GM12878 (cell line): ENCODE data around the gene CCDC28B. TPM values are rescaled to one million over a fixed set of nuclear protein-coding genes. Genes with fewer than 3 reads are reported as not detected.

Experiments
- ATAC-seq: fragments of 200-7000 bp; cut with Tn5 transposase; 3 replicates; pipeline ENCODE4 v1.9.1; 2020; ENCODE audit warnings: mild to moderate bottlenecking, moderate library complexity
- BruUV-seq: library from RNA; stranded (reverse); fragments of 400-500 nt; replicated peaks from 2 replicates; lab custom pipeline; 2021; lab: Mats Ljungman, UMichigan
- CTCF ChIA-PET: fragments of 300-600 bp; sonication (Branson Sonifier 250); formaldehyde crosslinking; extraction: SDS; loops from one replicate; lab custom pipeline; 2021; ENCODE audit warnings: inconsistent platforms; lab: Yijun Ruan, JAX
- POLR2A ChIA-PET: fragments of 350-600 bp; formaldehyde crosslinking; extraction: SDS; loops from one replicate; lab custom pipeline; 2021; ENCODE audit warnings: inconsistent platforms; lab: Charles Lee
- RAD21 ChIA-PET: fragments of 300-600 bp; sonication (Branson Sonifier 250); formaldehyde crosslinking; loops from one replicate; lab custom pipeline; 2023; ENCODE audit warnings: antibody characterized with exemption; ENCODE audit not compliant: unreplicated experiment; lab: Charles Lee
- SMC1A ChIA-PET: fragments of 300-600 bp; sonication (Branson Sonifier 250); formaldehyde crosslinking; loops from one replicate; lab custom pipeline; 2023; ENCODE audit not compliant: unreplicated experiment, uncharacterized antibody; lab: Charles Lee
- DNase-seq: peaks from one replicate; pipeline ENCODE4 v3.0.0-alpha.2; 2011; ENCODE audit warnings: low read depth, low spot score
- FAIRE-seq: peaks from 3 replicates; lab custom pipeline; 2011; peaks lifted over from hg19 to GRCh38; lab: Jason Lieb, UNC
- H2AFZ ChIP-seq: 2 replicates; pipeline ENCODE4 v1.6.0; 2011; ENCODE audit warnings: low read depth, low read length, control low read depth; ENCODE audit not compliant: control insufficient read depth
- H3K27ac ChIP-seq: 2 replicates; pipeline ENCODE4 v1.5.1; 2011; ENCODE audit warnings: control low read depth; ENCODE audit not compliant: control insufficient read depth, insufficient read depth
- H3K27me3 ChIP-seq, 2 experiments: replicated peaks in 1 of 2; 2 replicates each; pipeline versions ENCODE4 v1.6.0 to v1.6.1; 2011; ENCODE audit warnings: low read length in 1 of 2; ENCODE audit not compliant: control insufficient read depth in 2 of 2, insufficient read depth in 2 of 2
- H3K36me3 ChIP-seq, 2 experiments: 2 replicates each; pipeline ENCODE4 v1.5.1; 2011; ENCODE audit warnings: low read length in 1 of 2; ENCODE audit not compliant: control insufficient read depth in 2 of 2, insufficient read depth in 2 of 2
- H3K4me1 ChIP-seq: 2 replicates; pipeline ENCODE4 v1.6.1; 2011; ENCODE audit warnings: mild to moderate bottlenecking, low read length, moderate library complexity, mixed read lengths; ENCODE audit not compliant: control insufficient read depth, insufficient read depth
- H3K4me2 ChIP-seq: 2 replicates; pipeline ENCODE4 v1.6.0; 2011; ENCODE audit warnings: control low read depth; ENCODE audit not compliant: control insufficient read depth, insufficient read depth
- H3K4me3 ChIP-seq: fragments of 200-600 bp; sonication (generic); 2 replicates; pipeline ENCODE4 v1.5.1; 2016
- H3K79me2 ChIP-seq: 2 replicates; pipeline ENCODE4 v1.6.0; 2011; ENCODE audit warnings: low read length; ENCODE audit not compliant: control insufficient read depth, insufficient read depth
- H3K9ac ChIP-seq: 2 replicates; pipeline ENCODE4 v1.8.0; 2011; ENCODE audit warnings: low read length, control low read depth, mixed read lengths; ENCODE audit not compliant: control insufficient read depth, insufficient read depth
- H3K9me3 ChIP-seq: replicated peaks from 3 replicates; pipeline ENCODE4 v1.5.1; 2011; ENCODE audit warnings: mild to moderate bottlenecking, low read length; ENCODE audit not compliant: control insufficient read depth, insufficient read depth
- H4K20me1 ChIP-seq: 2 replicates; pipeline ENCODE4 v1.6.0; 2011; ENCODE audit not compliant: control insufficient read depth, insufficient read depth
- CREB1 ChIP-seq: IDR thresholded peaks from 2 replicates; pipeline ENCODE4 v1.6.1; 2012; ENCODE audit warnings: low read depth, mild to moderate bottlenecking, inconsistent platforms
- IKZF1 ChIP-seq: fragments of 450-650 bp; conservative IDR thresholded peaks from 2 replicates; pipeline ENCODE4 v1.6.1; 2017; ENCODE audit warnings: antibody characterized with exemption, mild to moderate bottlenecking
- IKZF2 ChIP-seq, 2 experiments: fragments of 450-650 bp; IDR thresholded peaks; 2 replicates each; pipeline ENCODE4 v1.6.1; 2017; ENCODE audit warnings: mild to moderate bottlenecking in 2 of 2, moderate library complexity in 2 of 2
- LARP7 ChIP-seq: fragments of 450-650 bp; IDR thresholded peaks from 2 replicates; pipeline ENCODE4 v1.6.1; 2017; ENCODE audit warnings: mild to moderate bottlenecking
- MXI1 ChIP-seq: fragments of 150-350 bp; IDR thresholded peaks from 2 replicates; pipeline ENCODE4 v1.6.1; 2011; ENCODE audit warnings: low read depth, mild to moderate bottlenecking, inconsistent platforms, low read length, improper control_type of control experiment
- MYB ChIP-seq: fragments of 150-350 bp; IDR thresholded peaks from 2 replicates; pipeline ENCODE4 v1.6.1; 2014; ENCODE audit warnings: mild to moderate bottlenecking, low read depth, low read length, borderline replicate concordance
- NFXL1 ChIP-seq: fragments of 450-650 bp; IDR thresholded peaks from 2 replicates; pipeline ENCODE4 v1.6.1; 2017; ENCODE audit warnings: antibody characterized with exemption, mild to moderate bottlenecking, borderline replicate concordance
- RAD51 ChIP-seq: fragments of 450-650 bp; IDR thresholded peaks from 2 replicates; pipeline ENCODE4 v1.6.1; 2016; ENCODE audit warnings: moderate library complexity, mild to moderate bottlenecking, inconsistent platforms
- SIN3A ChIP-seq: IDR thresholded peaks from 2 replicates; pipeline ENCODE4 v1.6.1; 2012; ENCODE audit warnings: low read depth, low read length, improper control_type of control experiment
- TCF3 ChIP-seq: IDR thresholded peaks from 2 replicates; pipeline ENCODE4 v1.6.1; 2012; ENCODE audit warnings: low read depth, mild to moderate bottlenecking, low read length, borderline replicate concordance; ENCODE audit not compliant: insufficient read depth
- YBX1 ChIP-seq: fragments of 450-650 bp; IDR thresholded peaks from 2 replicates; pipeline ENCODE4 v1.6.1; 2016; ENCODE audit warnings: antibody characterized with exemption
- WGBS: methylation state at CpG from one replicate; pipeline ENCODE4 v1.1.6; 2016; ENCODE audit warnings: low lambda C conversion rate; ENCODE audit not compliant: insufficient replicate concordance, insufficient coverage; ENCODE audit errors: missing lambda C conversion rate; 5-methylcytosine and 5-hydroxymethylcytosine counted together
- in situ Hi-C: fragments of 300-500 bp; cut with MboI; formaldehyde crosslinking; loops from 9 replicates; pipeline ENCODE4 v1.14.3; 2018; ENCODE audit warnings: mixed read lengths
- intact Hi-C: fragments of 100-400 bp; cut with micrococcal nuclease; formaldehyde crosslinking; loops from one replicate; pipeline ENCODE4 v1.14.2; 2022; ENCODE audit not compliant: unreplicated experiment
- polyA plus RNA-seq, 11 experiments: library from polyadenylated mRNA; depleted of rRNA in 4 of 11; unstranded in 6 of 11; stranded (reverse) in 5 of 11; fragments of >200 nt; fragmentation: Nextera tagmentation in 4 of 11; fragmentation: Illumina TruSeq in 1 of 11; extraction: Ambion mirVana in 4 of 11; extraction: Trizol in 1 of 11; gene quantifications; 1 replicate in 1 of 11; 2 replicates in 10 of 11; pipeline versions ENCODE4 v1.2.1 to v1.2.3, GENCODE V29; 2011 to 2016; ENCODE audit warnings: inconsistent platforms in 2 of 11, missing spikeins in 2 of 11, low read depth in 1 of 11
- total RNA-seq, 4 experiments: library from RNA; depleted of rRNA in 3 of 4; stranded (reverse); fragments of >200 nt in 3 of 4; fragmentation: Illumina TruSeq in 1 of 4; extraction: Trizol in 1 of 4; gene quantifications; 2 replicates each; pipeline versions ENCODE4 v1.2.1 to v1.2.3, GENCODE V29; 2013 to 2021
- TF ChIP-seq, protein P1 (sequence below): fragments of 450-650 bp; conservative IDR thresholded peaks from 2 replicates; pipeline ENCODE4 v1.6.1; 2017; ENCODE audit warnings: mild to moderate bottlenecking, moderate library complexity
- TF ChIP-seq, protein P2 (sequence below): fragments of 450-650 bp; IDR thresholded peaks from 2 replicates; pipeline ENCODE4 v1.6.1; 2018; ENCODE audit warnings: mild to moderate bottlenecking, low read depth, moderate library complexity; ENCODE audit not compliant: partially characterized antibody
- TF ChIP-seq, protein P3 (sequence below): IDR thresholded peaks from 2 replicates; pipeline ENCODE4 v1.6.1; 2011; ENCODE audit warnings: mild to moderate bottlenecking, low read depth, low read length, moderate library complexity; ENCODE audit not compliant: insufficient replicate concordance
- TF ChIP-seq, protein P4 (sequence below): fragments of 450-650 bp; IDR thresholded peaks from 2 replicates; pipeline ENCODE4 v1.6.1; 2014; ENCODE audit warnings: mild to moderate bottlenecking

Gene CCDC28B
- total and polyA plus RNA-seq, 10 of the 15 experiments (the other 5 are each of a cell fraction or from before 2014, with no cell fraction given), result 10.5 to 135 (median 90.6) TPM

DNA sequence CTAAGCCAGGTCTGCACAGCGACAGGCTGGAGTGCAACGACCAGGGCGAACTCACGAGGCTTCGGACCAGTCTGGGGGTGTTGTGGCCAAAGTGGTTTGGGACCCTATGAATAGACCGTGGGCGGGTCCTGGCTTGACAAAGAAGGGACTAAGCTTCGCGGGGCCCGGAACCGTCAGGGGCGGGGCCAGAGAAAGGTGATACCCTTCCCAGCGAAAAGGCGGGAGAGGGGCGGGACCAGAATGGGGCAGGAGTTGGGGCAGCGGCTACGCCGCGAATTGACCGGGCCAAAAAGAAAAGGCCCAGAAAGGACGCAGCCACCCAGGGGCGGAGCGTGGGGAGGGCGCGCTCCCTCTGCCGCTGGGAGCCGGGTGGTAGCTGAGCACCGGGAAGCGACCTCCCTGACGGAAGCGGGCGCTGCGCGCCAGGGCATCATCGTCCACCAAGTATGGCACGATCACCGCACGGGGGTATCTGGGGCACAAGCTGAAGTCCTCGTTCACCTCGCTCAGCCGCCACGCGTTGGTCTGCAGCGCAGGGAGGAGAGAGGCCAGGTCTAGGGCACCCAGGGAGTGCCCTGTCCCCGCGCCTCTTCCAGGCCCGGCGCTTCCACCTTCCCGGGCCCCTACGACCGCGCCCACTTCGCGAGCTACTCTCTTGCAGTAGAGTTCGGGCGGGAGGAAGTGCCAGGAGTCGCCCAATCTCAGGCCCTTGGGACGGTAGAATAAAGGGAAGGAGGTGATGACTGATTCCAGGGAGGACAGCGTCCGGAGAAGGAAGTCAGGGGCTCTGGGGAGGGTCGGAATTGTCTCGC lies 40.0 kb downstream of the CCDC28B start:
- Histone ChIP-seq H3K36me3 (no peaks in the 10 kb centered on the region), H3K27ac (peak overlapping the region; percentile 13; the same call in 1 of the 2 replicates), H3K9ac (peak overlapping the region; percentile 58), H3K27me3 (no peaks in the 10 kb centered on the region), H3K4me3 (peak overlapping the region; percentile 72), H2AFZ (peak overlapping the region; percentile 89), H3K79me2 (no peaks in the 10 kb centered on the region), H4K20me1 (no peaks in the 10 kb centered on the region), H3K4me2 (peak overlapping the region; percentile 84), H3K4me1 (peaks cover 21% of the 10 kb centered on the region), H3K9me3 (no peaks in the 10 kb centered on the region)
- in situ Hi-C loops, result no loop called here
- DNase-seq (no peak), ATAC-seq (peak; percentile 81), FAIRE-seq (no peak)
- POLR2A ChIA-PET, result interaction anchor here (0.6 to 2.0 kb wide), 13 partner anchors 10 to 438 kb away, joined by 3 to 6 read pairs (median 3); partner anchors contain the start of genes BSDC1 and LCK
- no TSS peak for BruUV-seq
- RAD21 ChIA-PET, result interaction anchor here (0.7 to 3.8 kb wide), 18 partner anchors 10 to 167 kb away, joined by 3 to 34 read pairs (median 4); partner anchors contain the start of genes HDAC1, IQCC, KPNA6 and LCK
- 7% methylated on average over 54 of the region's 62 CpGs for WGBS
- intact Hi-C loops, result no loop called here
- SMC1A ChIA-PET, result interaction anchor here (1.0 to 5.2 kb wide), 18 partner anchors 9 to 167 kb away, joined by 3 to 37 read pairs (median 6); partner anchors contain the start of genes BSDC1, HDAC1, IQCC and LCK
- CTCF ChIA-PET, result interaction anchor here (0.5 to 6.0 kb wide), 22 partner anchors 9 to 533 kb away, joined by 3 to 50 read pairs (median 3); partner anchors contain the start of genes EIF3I, FAM167B, KPNA6 and LCK
- TF ChIP-seq CREB1 (no peak), RAD51 (no peak), MYB (no peak), YBX1 (no peak), MXI1 (no peak), TCF3 (no peak), IKZF2 (IDR thresholded peaks at IDR 0.05) (peak in 1 of 2 experiments; percentile 14; a peak in 1 of 4 replicates), IKZF1 (peak; percentile 73), LARP7 (peak; percentile 16; the same call in 1 of the 2 replicates), SIN3A (0 out of 2 replicates have a peak, but pooled peaks have one; percentile 58), NFXL1 (no peak)
- TF ChIP-seq, protein P1, sequence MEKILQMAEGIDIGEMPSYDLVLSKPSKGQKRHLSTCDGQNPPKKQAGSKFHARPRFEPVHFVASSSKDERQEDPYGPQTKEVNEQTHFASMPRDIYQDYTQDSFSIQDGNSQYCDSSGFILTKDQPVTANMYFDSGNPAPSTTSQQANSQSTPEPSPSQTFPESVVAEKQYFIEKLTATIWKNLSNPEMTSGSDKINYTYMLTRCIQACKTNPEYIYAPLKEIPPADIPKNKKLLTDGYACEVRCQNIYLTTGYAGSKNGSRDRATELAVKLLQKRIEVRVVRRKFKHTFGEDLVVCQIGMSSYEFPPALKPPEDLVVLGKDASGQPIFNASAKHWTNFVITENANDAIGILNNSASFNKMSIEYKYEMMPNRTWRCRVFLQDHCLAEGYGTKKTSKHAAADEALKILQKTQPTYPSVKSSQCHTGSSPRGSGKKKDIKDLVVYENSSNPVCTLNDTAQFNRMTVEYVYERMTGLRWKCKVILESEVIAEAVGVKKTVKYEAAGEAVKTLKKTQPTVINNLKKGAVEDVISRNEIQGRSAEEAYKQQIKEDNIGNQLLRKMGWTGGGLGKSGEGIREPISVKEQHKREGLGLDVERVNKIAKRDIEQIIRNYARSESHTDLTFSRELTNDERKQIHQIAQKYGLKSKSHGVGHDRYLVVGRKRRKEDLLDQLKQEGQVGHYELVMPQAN, result no peak; the same call in 1 of the 2 replicates
- TF ChIP-seq, protein P2, sequence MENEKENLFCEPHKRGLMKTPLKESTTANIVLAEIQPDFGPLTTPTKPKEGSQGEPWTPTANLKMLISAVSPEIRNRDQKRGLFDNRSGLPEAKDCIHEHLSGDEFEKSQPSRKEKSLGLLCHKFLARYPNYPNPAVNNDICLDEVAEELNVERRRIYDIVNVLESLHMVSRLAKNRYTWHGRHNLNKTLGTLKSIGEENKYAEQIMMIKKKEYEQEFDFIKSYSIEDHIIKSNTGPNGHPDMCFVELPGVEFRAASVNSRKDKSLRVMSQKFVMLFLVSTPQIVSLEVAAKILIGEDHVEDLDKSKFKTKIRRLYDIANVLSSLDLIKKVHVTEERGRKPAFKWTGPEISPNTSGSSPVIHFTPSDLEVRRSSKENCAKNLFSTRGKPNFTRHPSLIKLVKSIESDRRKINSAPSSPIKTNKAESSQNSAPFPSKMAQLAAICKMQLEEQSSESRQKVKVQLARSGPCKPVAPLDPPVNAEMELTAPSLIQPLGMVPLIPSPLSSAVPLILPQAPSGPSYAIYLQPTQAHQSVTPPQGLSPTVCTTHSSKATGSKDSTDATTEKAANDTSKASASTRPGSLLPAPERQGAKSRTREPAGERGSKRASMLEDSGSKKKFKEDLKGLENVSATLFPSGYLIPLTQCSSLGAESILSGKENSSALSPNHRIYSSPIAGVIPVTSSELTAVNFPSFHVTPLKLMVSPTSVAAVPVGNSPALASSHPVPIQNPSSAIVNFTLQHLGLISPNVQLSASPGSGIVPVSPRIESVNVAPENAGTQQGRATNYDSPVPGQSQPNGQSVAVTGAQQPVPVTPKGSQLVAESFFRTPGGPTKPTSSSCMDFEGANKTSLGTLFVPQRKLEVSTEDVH, result no peak
- TF ChIP-seq, protein P3, sequence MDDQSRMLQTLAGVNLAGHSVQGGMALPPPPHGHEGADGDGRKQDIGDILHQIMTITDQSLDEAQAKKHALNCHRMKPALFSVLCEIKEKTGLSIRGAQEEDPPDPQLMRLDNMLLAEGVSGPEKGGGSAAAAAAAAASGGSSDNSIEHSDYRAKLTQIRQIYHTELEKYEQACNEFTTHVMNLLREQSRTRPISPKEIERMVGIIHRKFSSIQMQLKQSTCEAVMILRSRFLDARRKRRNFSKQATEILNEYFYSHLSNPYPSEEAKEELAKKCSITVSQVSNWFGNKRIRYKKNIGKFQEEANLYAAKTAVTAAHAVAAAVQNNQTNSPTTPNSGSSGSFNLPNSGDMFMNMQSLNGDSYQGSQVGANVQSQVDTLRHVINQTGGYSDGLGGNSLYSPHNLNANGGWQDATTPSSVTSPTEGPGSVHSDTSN, result no peak
- TF ChIP-seq, protein P4, sequence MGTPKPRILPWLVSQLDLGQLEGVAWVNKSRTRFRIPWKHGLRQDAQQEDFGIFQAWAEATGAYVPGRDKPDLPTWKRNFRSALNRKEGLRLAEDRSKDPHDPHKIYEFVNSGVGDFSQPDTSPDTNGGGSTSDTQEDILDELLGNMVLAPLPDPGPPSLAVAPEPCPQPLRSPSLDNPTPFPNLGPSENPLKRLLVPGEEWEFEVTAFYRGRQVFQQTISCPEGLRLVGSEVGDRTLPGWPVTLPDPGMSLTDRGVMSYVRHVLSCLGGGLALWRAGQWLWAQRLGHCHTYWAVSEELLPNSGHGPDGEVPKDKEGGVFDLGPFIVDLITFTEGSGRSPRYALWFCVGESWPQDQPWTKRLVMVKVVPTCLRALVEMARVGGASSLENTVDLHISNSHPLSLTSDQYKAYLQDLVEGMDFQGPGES, result no peak
